ENCODE results near the gene SLC7A4.

SLC7A4 gene

DNA sequence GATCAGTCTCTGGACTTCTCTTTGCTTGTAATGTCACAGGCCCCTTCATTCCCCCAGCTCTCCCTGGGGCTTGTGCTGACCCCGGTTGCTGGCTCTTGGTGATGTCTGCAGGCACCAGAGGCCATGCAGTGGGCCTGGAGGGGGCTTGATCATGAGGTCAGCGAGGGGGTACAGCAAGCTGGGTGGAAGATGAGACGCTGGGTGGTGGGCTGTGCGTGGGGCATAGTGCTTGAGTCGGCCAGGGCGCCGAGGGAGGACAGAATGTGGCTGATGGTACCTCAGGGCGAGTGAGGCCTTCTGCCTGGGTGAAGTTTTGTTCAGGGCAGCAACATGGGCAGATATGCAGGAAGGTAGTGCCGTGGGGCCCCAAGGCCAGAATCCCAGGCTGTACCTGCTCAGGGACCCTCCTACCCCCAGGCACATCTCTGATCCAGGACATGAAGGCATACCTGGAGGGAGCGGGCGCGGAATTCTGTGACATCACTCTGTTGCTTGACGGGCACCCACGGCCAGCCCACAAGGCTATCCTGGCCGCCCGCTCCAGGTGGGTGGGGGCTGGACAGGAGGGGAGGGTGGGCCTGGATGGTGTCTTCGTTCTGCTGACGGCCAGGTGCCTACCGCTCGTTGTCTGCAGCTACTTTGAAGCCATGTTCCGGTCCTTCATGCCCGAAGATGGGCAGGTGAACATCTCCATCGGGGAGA is 36.9 kb downstream of the SLC7A4 start:
- DNase-seq, result no peak

DNA sequence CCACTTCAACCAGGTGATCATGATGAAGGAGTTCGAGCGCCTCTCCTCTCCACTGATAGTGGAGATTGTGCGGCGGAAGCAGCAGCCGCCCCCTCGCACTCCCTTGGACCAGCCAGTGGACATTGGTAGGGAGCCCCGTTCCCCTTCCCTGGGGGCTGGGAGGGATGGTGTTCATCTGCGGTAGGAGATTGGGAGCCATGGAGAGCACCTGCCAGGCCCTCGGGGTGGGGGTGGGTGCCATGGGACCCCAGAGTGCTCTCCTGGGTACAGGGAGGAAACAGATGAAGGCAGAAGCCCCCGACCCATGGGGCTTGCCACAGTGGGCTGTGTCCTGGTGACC is 37.5 kb downstream of the SLC7A4 start:
- no peak for DNase-seq

DNA sequence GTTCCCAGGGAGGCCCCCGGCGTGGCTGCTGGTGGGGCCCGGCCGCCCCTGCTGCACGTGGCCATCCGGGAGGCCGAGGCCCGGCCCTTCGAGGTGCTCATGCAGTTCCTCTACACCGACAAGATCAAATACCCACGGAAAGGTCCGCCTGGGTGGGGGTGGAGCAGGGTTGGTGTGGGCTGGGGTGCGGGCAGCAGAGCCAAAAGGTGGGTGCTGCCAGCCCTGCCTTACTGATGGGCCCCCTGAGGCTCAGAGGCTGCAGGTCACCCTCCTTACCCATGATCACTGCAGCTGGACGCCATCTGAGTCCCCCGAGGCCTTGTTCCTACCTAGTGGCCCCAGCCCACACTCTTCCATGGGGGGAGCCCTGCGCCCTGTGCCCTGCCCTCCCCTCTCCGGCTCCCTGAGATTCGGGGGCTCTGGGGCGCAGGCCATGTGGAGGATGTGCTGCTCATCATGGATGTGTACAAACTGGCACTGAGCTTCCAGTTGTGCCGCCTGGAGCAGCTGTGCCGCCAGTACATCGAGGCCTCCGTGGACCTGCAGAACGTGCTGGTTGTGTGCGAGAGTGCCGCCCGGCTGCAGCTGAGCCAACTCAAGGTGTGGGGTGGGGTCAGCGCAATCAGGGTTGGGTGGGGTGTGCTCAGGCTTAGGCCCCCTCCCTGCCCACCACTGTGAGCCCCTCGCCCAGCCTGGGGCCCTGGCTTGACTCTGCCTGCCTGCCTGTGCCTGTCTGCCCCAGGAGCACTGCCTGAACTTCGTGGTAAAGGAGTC is 38.0 kb downstream of the SLC7A4 start:
- DNase-seq, result no peak

DNA sequence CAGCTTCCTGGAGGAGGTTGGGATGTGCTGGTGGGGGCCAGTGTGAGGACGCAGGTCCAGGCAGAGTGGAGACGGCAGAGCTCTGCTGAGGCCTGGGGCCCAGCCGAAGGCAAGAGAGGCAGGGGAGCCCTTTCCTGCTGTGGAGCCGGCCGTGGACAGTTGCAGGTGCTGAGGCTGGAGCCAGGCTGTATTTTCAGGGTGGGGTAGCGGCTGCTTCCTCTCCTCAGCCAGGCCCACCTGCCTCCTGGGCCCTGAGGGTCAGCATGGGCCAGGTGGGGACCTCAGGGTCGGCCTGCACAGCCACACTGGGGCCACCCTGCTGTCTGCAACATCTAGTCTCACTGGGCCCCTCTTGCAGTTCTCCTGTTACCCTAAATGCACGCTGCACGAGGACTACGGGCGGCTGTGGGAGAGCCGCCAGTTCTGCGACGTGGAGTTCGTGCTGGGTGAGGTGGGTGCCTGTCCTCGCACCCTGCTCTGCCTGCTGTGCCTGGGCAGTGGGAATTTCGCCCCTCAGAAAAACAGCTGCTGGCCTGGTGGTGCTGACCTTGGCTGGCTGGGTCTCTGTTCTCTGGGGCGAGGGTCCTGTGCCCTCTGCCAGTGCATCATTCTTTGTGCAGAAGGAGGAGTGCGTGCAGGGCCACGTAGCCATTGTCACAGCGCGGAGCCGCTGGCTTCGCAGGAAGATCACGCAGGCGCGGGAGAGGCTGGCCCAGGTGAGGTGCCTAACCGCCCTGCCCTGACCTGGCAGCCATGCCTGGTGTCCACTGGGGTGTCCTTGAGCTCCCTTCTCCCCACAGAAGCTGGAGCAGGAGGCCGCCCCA is 38.8 kb downstream of the SLC7A4 start:
- no peak for DNase-seq

DNA sequence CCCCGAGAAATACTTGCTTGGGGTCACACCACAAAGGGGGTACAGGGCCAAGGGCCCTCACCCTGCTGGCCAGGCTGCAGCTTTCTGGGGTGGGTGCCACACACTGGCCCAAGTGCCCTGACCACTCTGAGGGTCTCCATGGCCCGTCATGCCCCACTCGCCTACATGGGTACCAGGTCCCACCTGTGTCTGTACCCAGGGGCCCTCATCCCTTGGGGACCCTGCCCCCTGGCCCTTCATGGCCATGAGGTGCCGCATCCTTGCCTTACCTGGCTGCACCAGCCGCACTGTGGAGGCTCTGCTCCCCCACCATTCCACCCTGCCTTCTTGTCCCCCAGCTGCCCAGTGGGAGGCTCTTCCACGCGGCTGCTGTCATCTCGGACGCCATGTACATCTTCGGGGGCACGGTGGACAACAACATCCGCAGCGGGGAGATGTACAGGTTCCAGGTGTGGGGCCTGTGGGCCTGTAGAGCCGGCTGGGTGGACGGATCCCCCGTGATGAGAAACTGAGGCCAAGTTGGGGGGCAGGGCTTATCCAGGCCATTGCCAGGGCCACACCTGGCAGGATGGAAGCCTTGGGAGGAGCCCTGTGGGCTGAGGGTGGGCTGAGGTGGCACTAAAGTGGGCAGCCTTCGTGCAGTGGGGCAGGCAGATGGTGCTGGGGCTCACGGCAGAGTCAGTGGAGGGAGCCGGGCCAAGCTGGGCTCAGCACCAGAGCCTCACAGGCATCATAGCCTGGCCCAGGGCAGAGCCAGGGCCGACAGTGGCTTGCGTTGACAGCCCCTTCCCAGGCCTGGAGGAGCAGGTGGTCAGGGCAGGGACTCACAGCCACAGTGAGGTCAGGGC is 39.7 kb downstream of the SLC7A4 start:
- DNase-seq, result no peak

DNA sequence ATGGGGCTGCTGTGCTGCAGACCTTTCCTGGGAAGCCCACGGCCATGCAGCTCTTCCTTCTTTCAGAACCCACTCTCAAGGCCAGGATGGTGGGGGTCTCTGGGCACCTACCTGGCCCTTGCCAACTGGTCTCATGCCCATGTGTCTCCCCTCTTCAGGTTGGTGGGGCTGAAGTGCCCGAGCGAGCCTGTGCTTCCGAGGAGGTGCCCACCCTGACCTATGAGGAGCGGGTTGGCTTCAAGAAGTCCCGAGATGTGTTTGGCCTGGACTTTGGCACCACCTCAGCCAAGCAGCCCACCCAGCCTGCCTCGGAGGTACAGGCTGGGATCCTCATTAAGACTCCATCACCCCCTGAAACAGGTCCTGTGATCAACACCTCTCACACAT is 40.3 kb downstream of the SLC7A4 start:
- no peak for DNase-seq

DNA sequence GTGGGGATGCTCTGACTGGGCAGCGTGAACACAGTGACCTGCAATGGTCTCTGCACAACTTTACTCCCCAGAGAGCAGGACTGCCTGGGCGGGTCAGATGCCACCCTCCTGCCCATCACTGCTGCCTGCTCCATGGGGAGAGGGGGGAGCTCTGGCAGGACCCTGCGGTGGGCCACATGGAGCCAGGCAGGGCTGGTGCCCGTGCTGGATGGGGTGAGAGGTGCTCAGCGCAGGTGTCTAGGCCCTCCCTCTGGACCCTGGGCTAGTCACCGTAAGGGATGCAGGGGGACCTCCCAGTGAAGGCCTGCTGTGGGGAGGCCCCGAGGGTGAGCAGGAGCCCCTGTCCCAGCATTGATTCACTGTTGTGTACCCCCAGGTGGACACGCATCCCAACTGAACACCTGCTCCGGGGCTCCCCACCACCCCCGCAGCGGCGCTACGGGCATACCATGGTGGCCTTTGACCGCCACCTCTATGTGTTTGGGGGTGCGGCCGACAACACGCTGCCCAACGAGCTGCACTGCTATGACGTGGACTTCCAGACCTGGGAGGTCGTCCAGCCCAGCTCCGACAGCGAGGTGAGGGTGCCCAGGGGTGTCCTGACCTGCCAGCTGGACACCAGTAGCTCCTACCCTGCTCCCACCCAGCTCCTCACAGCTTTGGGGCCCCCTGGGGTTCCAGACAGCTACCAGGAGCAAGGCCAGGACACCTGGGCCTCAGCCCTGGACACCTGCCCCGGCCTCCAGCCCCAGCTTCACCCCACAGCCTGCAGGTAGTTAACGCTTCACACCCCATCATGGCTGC is 40.9 kb downstream of the SLC7A4 start:
- DNase-seq, result no peak

DNA sequence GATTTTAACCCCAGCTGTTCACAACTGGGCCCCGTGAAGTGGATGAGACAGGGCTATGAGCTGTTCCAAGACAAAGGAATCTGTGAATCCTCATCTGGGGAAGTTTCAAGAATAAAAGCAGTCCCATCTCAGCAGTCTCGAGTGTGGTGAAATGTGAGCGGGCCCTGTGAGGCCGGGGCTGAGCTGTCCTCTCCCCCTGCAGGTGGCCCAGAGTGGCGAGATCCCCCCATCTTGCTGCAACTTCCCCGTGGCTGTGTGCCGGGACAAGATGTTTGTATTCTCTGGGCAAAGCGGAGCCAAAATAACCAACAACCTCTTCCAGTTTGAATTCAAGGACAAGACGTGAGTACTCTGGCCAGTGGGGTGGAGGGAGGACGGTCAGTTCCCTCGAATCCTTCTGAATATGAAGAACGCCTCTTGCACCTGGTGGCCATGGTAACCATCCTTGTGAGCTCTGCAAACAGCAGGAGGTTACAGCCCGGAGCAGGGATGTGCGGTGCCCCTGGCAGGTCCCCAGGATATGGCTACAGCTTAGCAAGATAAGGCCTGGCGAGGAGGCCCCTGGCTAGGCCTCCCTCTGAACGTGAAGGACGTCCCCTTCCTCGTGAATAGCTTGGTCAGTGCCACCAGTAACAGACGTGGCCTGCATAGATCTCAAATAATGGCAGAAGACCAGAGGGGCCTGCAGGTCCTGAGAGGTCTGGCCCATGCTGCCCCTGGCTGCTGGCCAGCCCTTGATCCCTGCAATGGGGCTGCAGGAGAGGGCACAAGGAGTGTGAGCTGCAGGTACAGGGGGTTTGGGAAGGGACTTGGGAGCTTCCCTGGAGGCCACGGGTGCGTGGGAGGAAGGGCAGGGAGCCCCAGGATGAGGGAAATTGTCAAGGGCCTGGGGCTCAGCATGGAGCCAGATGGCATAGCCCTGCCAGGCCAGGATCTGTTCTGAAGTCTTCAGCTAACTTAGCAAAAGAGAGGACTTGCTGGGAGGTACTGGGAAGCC is 41.9 kb downstream of the SLC7A4 start:
- no peak for DNase-seq

DNA sequence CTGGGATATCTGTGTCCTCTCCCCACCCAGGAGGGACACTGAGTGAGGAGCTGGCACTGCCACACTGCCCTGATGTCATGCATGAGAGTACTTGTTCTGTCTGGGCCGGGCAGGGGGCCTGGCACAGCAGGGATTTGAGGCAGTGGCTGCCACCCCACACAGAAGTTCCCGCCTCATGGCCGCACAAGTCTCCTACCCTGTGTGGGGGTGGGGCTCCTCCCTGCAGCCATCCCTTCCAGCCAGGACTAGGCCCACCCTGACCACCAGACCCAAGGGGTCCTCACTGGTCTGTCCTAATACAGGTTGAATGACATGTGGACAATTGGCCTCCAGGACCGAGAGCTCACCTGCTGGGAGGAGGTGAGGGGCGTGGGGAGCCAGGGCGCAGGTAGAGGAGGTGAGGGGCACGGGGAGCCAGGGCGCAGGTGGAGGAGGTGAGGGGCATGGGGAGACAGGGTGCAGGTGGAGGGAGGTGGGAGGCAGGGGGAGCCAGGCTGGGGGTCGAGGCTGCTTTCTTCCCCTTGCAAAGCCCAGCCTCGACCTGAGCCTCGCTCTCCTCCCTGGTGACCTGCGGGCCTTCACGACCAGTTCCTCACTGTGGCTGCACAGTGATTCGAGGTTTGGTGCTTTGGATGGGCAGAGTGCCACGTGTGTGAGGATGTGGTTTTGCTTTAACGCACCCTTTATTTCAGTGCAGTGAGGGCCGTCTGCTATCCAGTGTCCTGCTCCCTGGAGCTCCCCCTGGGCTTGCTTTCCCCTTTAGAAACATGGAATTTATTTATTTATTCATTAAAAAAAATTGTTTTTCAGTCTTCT is 42.8 kb downstream of the SLC7A4 start:
- no peak for DNase-seq

DNA sequence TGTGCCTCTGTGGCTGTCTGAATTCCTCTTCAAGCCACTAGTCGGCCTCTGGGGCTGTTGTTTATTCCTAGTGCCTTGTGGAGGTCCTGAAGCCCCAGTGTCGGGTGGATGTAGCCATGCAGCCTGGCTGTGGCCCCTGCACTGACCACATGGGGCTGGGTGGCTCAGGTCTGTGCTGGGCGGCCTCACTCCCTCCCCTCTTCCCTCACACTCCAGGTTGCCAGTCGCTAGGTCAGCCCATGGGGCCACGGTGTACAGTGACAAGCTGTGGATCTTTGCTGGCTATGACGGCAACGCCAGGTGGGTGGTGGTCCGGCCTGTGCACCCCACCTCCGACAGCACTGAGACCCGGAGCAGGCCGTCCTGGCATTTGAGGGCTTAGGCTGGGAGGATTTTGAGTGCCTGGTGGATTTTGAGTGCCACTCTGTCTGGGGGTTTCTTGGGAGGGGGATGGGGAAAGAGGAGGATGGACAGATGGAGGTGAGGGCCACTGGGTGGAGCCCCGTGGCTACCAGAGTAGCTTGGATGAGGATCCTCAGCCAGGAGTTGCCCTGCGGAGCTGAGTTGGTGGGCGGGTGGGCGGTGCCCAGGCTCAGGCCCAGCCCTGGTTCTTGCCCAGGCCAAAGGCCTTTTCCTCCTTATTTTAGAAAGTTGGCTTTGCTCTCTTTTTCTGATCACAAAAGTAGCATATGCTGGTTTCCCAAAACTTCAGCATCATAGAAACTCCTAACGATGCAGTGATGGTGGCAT is 43.6 kb downstream of the SLC7A4 start:
- no peak for DNase-seq

DNA sequence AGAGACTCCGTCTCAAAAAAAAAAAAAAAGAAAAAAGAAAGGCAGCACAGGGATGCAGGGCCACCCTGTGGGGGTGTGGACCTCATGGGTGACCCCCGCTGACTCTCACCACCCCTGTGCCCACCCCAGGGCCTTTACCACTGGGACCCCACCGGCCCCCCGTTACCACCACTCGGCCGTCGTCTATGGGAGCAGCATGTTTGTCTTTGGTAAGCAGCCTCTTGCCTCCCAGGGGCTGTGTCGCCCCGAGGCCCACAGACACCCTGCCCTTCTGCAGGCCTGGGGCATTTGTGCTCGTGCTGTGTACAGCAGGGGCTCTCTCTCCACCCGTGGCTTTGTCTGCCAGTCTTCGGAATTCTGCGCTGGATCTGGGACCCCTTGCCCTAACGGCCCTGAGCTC is 45.0 kb downstream of the SLC7A4 start:
- no peak for DNase-seq

DNA sequence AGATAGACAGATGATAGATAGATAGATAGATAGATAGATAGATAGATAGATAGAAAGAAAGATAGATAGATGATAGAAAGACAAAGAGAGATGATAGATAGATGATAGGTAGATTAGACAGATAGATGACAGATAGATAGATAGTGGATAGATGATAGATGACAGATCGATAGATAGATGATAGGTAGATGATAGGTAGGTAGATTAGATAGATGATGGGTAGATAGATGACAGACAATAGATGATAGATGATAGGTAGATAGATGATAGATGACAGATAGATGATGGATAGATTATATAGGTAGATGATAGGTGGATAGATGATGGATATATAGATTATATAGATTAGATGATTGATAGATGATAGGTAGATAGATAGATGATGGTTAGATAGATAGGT is 46.0 kb downstream of the SLC7A4 start:
- DNase-seq, result no peak

DNA sequence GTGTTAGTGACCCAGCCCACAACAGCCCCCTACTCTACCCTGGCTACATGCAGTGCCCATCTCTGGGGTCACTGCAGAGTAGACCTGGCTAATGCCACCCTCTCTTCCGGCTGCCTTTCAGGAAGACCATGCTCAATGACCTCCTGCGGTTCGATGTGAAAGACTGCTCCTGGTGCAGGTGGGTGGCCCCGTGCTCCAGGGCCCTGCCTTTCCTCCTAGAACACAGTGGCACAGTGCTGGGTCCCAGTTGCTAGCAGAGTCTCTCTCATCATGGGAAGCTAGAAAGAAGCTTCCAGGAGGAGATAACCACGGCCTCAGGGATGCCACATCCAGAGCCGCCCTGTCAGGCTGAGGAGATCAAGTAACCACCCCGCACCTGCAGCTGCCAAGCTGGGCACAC is 46.6 kb downstream of the SLC7A4 start:
- no peak for DNase-seq

DNA sequence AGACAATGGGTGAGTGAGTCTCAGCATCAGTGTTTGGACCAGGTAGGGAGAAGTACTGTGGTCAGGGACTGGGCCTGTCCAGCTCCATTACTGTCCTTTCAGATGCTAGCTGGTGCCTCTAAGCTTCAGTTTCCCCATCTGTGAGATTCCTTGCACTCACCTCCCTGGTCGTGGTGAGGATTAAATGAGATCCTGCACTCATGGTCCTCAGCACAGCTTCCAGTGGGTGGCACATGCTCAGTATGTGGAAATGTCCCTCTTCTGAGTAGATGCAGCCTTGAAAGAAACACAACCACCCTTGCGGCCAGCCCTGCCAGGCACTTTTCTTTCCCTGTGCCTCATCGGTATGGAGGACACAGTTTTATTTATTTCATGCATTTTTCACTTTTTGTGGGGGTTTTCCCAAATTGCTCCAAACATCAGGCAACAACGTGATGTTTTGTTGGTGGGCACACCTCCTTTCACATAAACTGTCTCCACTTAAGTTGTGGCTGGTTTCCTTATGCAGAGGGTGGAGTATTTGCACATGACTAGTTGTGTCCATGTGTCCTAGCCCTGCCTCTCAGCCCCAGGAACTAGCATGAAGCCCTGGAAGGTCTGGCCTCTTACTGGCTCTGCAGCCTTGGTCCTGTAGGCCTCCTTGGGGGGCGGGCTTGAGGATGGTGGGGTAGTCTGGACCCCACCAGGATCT is 49.1 kb downstream of the SLC7A4 start:
- no peak for DNase-seq

DNA sequence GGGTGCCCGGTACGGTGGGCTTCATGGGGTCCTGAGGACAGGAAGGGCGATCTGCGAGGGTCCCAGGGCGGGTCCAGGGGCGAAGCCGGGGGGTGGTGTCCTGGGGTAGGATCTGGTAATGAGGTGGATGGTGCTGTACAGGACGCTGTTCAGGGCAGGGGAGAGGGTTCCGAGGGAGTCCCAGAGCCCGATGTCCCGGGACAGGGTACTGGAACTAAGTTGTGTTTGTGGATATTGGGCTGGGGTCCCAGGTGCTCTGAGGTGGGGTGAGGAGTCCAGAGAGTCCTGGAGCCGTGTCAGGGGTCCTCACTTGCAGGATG is 49.8 kb downstream of the SLC7A4 start:
- no peak for DNase-seq

DNA sequence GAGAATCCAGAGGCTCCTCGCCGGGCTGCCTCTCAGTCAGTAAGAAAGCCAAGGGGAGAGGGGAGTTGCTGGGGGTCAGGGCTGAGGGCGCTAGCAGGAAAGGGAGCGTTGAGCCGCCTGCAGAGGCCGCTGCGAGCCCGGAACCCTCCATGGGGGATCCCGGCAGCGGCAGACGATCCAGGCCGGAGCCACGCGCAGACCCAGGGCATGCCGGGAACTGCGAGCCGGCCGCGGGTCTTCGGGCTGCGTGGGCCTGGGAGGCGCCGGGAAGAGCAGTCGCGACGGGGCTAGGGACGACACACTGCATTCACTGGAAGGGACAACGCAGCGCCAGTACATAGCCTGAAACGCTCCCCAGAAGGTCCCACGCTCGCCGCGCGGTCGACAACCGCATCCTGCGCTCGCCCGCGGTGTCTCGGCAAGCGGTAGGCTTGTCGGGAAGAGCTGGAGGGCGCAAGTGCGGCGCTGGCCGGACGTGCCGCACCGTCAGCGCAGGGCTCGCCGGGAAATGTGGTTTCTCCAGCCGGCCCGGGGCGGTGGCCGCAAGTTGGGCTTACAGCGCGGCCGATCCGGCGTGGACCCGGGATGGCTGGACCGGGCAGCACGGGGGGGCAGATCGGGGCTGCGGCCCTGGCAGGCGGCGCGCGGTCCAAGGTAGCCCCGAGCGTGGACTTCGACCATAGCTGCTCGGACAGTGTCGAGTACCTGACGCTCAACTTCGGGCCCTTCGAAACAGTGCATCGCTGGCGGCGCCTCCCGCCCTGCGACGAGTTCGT is 50.4 kb downstream of the SLC7A4 start, which contains the start of gene LZTR1:
TSS of gene LZTR1 (plus strand) at position 511 of the 776 bp plus-strand sequence. CDS start at position 586, 75 bp downstream.
- peak; percentile 78 for DNase-seq

DNA sequence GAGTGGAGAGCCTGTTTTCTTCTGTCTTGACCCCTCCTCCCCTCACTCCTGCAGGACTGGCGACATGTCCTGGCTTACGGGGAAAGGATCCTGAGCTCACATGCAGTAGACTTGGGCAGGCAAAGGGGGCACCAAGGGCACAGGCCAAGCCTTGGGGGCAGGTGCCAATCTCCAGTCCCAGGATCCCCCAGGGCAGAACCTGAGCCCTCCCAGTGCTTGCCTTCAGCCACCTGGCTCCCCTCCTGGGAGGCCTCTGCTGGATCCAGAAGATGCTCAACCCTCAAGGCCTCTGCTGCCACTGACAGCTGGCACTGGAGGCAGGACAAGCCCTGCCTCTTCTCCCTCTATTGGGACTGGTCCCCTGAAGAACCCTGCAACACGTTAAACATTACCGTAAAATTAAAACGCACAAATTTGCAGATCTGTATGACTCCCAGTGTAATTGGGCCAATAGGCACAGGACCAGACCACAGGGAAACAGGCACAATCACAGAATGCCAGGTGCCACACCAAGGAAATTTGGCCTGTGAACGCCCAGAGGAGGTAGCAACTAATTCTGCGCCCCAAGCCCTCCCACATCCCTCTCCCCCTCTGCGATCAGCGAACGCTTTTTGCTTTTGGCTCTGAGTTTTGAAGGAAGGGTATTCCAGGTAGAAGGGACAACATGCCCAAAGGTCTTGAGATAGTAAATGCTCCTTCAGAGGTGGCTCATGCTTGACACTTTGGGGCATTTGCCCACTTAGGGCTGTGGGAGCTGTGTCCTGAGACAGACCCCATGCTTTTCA is 51.2 kb downstream of the SLC7A4 start:
- DNase-seq, result no peak
